OCI-M1 (cell line): ENCODE data around the gene CLEC6A.
A peak's percentile ranks its signal among the peaks of the same experiment; 100 is the strongest.
"Not testable (repeated sequence)": the region's sequence is repeated elsewhere in the genome, so short reads cannot be mapped to it uniquely, and the experiment has no call there.

Experiments
- DNase-seq: peaks from one replicate; lab custom pipeline; 2025; lab: John Stamatoyannopoulos, UW

The CLEC6A gene

GRCh38 chr12:8455727-8456360 lies at the start of gene CLEC6A:
Gene CLEC6A (plus strand): TSS chr12:8455962. CDS start chr12:8456112, 150 bp downstream.
- DNase-seq: no peak

- DNase-seq: not testable (repeated sequence)
Measured at GRCh38 chr12:8419576-8419975, 36.2 kb upstream of the CLEC6A start.

- no peak for DNase-seq
Measured at GRCh38 chr12:8420506-8420905, 35.3 kb upstream of the CLEC6A start.

- not testable (repeated sequence) for DNase-seq
Measured at GRCh38 chr12:8444536-8445278, 11.1 kb upstream of the CLEC6A start.

- DNase-seq: no peak
Measured at GRCh38 chr12:8445731-8446130, 10.0 kb upstream of the CLEC6A start.

GRCh38 chr12:8446642-8447547 lies 8.9 kb upstream of the CLEC6A start:
- no peak for DNase-seq

- no peak for DNase-seq
Measured at GRCh38 chr12:8449355-8449859, 6.4 kb upstream of the CLEC6A start.

GRCh38 chr12:8452036-8452435 lies 3.7 kb upstream of the CLEC6A start:
- DNase-seq: no peak

GRCh38 chr12:8453021-8453513 lies 2.7 kb upstream of the CLEC6A start:
- no peak for DNase-seq

GRCh38 chr12:8453796-8454195 lies 2.0 kb upstream of the CLEC6A start:
- DNase-seq: no peak

GRCh38 chr12:8455271-8455670 lies 491 bp upstream of the CLEC6A start:
- DNase-seq: no peak

GRCh38 chr12:8461426-8461825 lies 5.7 kb downstream of the CLEC6A start:
- no peak for DNase-seq

- DNase-seq: peak; percentile 64
Measured at GRCh38 chr12:8465301-8465996, 9.7 kb downstream of the CLEC6A start.

- no peak for DNase-seq
Measured at GRCh38 chr12:8466241-8466640, 10.5 kb downstream of the CLEC6A start.

- no peak for DNase-seq
Measured at GRCh38 chr12:8471090-8471489, 15.3 kb downstream of the CLEC6A start.

- no peak for DNase-seq
Measured at GRCh38 chr12:8475508-8476203, 19.9 kb downstream of the CLEC6A start.

GRCh38 chr12:8482571-8483061 lies 26.9 kb downstream of the CLEC6A start:
- DNase-seq: no peak

- DNase-seq: no peak
Measured at GRCh38 chr12:8483079-8483478, 27.3 kb downstream of the CLEC6A start.

GRCh38 chr12:8491646-8492530 lies 36.1 kb downstream of the CLEC6A start:
- no peak for DNase-seq

- peak; percentile 92 for DNase-seq
Measured at GRCh38 chr12:8493084-8493483, 37.3 kb downstream of the CLEC6A start.
